GM18873 (cell line): ENCODE results near the gene TAS1R1.

ENCODE experiments used
- ATAC-seq: cut with Tn5 transposase; IDR thresholded peaks from one replicate; pipeline ENCODE4 v1.9.1; 2021; ENCODE audit warnings: mild to moderate bottlenecking, moderate library complexity, moderate number of reproducible peaks; ENCODE audit not compliant: unreplicated experiment, low FRiP score

Gene TAS1R1

DNA sequence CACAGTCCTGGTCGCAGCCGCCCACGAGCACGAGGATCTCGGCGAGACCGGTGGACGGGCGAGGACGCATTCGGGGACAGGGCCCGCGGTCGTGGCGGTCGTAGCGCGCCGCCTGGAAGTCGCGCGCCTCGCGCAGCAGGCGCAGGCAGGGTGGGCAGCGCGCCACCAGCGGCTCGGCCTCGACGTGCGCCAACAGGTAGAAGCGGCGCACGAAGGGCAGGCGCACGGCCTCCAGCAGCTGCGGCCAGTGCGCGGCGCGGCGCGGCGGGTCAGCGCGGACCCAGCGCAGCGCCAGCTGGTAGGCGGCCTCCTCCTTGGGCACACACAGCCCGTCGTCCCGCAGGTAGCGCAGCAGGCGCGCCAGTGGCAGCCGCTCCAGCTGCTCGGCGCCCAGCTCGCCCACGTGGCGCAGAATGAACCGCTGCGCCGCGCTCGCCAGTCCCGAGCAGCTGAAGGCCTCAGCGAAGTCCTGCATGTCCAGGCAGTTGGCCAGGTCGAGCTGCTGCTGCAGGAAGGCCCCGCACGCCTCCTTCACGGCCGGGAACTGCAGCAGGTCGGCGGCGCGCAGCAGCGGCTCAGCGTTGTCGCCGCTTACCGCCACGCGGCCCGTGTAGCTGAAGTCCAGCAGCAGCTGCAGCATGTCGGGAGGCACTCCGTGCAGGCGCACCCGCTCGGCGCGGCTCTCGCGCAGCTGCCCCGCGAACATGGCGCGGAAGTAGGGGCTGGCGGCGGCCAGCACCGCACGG, 47.0 kb downstream of the TAS1R1 start:
- peak; percentile 30 for ATAC-seq

DNA sequence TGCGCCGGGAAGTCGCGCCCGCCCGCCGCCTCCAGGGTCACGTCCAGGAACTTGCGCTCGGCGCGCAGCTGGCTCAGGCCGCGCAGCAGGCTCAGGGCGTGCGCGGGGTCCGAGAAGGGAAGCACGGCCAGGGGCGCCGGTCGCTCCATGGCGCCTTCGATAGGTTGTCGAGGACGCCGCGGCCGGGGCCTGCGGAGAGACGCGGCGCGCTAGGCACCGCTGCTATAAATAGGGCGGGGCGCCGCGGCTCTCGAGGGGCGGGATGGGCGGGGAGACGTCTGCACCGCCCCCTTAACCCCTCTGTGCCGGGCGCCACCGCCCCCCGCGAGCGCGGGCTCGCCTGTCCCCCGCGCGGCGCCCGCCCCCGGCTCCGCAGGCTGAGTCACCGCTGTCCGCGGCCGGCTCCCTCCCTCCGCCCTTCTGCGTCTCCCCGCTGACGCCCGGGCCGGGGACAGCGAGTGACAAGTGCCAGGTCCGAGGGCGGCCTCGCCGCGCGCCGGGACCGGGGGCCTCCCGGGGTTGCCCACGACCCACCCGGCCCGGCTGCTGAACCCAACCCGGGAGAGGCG, 47.6 kb downstream of the TAS1R1 start, which contains the start of gene KLHL21:
Gene KLHL21, minus strand, starts transcription at position 201 of the 569 bp plus-strand sequence. Its CDS starts 52 bp downstream, at position 149.
- peak; percentile 29 for ATAC-seq

DNA sequence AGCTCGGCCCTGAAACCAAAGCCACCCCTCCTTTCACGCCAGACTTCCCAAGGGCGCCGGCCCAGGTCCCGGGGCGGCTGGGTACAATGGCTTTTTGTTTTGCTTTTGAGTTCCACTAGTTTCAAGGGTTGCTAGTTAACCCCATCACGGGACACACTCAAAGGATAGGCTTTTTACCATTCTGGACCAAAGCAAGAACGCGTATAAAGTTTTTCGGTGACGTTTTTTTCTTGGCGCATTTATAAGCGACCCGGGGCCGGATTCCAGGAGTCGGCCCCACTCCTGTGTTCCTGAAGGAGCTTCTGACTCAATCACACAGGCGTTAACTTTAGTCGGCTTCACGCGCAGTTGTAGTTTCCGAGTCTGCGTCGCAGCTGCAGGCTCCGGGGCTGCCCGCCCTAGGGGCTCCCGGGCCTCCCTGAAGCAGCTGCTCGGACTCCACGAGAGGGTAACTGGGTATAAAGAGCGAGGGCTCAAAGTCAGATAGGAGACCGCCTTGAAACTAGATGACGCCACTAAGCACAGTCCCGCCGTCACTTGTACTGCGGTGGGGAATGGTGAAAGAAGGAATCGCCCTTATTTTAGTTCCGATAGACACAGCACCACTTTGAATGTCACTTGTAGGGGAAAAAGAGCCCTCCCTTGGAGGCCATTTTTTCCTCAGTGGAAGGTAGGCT, 48.3 kb downstream of the TAS1R1 start:
- no peak for ATAC-seq

DNA sequence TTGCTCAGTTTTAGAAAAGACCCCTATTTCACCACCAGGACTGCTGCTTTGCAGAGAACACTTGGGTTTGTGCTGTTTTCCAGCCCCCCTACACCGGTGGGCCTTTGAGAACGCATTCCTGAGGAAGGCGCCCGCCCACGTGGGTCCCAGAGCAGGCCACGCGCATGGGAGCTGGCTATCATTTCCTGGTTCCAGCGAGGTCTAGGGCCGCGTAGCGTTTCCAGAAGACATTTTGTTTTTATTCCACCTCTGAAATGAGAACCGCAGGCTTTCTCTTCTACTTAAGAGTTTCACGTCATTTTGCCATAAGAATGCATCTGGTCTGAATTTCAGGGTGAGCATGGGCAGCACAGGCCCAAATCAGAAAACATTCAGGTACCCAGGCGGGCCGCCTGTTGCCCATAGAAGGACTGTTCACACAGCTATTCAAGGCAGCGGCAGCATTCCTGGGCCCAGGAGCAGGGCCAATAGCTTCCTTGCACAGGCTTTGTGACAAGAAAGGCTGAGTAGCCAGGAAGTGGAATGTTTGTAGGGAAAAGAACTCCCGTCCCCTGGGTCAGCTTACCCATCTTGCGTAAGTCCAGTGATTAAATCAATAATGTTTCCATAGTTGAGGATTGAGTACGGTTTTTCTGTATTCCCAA, 48.9 kb downstream of the TAS1R1 start:
- no peak for ATAC-seq

DNA sequence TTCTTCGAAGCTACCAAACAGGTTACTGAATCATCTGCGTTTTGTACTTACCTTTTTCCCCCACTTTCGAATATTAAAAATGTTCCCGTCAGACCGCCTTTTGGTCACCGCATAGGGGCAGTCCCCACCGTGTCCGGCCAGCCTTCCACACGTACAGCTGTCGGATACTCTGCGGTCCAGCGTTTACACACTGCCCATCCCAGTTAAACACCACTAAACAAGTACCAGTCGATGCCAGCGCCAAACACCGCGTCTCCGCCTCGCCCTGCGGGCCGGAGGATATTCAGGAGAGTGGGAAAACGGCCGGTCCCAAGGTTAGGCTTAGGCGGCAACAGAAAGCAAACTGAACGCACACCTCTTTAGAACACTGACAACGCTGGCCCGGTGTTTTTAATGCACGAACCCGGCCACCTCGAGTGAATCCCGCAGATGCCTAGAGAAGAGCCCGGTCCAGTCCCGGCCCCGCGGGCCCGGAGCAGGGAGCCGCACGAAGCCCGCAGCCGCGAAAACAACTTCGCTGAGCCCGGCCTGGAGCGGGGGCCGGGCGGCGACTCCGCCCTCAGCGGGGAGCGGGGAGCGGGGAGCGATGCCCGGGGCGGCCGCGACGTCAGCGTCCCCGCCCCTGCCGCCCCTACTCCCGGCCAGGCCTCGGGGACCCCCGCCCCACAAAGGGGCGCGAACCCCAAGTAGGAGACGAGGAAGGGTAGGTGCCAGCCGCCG, 57.7 kb downstream of the TAS1R1 start:
- ATAC-seq, result peak; percentile 29

DNA sequence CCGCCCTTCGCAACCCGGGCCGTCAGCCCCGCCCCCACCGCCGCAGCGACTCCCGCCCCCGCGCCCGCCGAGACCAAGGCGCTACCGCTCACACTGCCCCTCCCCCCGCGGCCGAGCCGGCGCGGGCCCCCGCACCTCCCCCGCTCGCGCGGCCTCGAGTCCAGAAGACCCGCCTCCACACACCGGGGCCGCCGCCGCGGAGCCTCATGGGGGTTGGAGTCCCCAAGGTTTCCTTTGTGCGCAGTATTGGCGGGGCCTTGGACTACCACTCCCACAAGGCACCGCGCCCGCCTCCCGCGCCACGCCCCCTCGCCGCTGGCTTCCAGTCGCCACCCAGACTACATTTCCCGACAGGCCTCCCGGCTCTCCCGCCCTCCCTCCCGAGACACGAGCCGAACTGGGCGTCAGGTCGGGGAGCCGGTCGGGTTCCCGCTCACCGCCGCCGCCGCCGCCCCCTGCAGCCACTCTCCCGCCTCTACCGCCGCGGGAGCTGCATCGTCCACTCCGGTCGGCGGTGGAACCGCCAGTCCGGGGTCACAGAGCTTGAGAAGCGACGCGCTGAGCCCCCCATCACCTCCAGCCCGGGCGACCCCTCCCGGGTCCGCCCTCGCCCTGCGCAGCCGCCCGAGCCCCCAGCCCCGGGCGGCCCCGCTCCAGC, 58.4 kb downstream of the TAS1R1 start, which contains the start of gene PHF13:
Gene PHF13, plus strand, starts transcription at position 371 of the 658 bp plus-strand sequence. CDS start 336 bp downstream, outside the sequence.
- ATAC-seq, result peak; percentile 87

DNA sequence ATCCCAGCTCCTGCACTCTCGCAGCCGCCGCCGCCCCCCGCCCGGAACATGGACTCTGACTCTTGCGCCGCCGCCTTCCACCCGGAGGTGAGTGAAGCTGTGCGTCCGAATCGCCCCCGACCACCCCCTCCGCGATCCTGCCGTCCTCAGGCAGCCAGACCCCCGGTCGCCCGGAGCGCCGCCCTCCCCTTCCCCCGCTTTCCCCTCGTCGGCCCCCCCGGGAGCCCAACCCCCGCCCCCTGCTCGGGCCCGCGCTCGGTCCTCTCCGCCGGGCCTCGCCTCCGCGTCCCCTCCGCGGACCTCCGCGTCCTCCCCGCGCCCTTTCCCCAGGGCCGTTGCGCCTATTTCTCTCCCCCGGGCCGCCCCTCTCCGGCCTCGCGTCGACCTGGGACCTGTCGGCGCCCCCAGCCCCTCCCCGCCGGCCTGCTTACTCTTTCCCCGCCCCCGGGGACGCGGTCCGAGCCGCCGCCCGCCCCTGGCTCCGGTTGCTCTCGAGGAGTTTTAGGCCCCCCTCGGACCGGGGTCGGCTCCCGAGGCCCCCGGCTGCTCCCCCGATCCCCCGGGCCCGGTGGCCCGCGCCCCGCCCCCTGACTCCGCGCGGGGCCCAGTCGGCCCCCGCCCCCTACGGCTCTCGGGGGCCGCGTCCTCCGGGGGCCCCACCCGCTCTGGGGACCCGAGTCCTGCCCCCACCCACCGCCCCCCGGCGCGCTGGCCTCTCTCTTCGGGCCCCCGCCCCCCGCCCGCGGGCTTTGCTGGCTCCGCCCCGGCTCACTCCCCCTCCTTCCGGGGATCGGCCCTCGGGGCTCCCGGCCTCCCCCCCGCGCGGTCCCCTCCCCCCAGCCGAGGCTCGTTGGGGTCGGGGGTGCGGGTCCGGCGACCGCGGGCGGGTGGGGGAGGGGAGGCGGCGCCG, 59.2 kb downstream of the TAS1R1 start:
- ATAC-seq, result no peak

DNA sequence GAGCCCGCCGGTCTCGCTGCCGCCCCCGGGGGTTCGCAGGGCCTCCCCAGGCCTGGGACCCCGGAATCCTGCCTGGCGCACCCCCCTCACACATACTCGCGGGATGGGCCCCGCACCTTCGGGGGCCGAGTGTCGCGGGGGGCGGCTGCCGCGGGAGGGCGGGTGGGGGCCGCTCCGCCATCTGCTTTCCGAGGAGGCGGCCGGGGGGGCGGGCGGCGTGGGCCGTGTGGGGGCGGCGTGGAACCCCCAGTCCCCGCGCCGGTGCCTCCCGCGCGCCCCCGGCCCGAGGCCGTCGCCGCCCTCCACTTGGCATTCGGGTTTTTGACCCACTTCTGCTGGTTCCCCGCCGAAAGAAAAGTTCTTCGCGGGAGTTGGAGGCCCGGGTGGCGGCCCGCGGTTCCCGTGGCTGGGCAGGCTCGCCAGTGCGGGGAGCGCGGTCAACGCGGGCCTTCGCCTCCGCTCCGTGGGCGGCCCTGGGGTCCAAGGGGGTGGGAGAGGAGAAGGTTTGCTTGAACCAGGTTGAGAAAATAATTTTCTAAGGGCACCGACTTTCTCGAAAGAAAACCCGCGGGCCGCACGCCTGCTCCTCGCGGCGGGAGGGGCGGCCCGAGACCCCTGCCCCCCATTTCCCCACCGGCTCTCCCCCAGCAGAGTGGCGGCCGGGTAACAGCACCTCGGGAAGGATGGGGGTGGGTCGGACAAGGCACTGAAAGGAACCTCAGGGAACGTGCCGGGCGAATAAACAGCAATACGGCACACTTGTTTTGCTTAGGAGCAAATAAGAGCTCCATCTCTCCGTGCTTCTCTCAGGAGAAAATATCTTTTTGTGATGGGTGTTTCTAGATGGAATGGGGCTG, 60.0 kb downstream of the TAS1R1 start:
- ATAC-seq, result no peak

DNA sequence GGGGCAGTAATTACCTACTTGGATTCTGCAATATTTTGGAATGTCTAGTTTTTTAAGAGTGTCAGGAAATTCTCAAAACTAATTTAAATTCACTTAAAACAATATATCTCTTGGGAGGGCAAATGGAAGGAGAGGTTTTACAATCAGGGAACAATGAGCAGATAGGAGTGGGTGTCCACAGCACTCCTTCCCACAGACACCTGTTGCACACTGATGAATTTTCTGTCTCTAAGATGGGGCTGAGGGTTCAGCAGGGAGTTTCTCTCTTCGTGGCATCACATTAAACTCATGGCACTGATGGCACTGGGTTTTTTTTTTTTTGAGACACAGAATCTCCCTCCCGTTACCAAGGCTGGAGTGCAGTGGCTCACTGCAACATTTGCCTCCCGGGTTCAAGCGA, 63.9 kb downstream of the TAS1R1 start:
- ATAC-seq, result no peak

DNA sequence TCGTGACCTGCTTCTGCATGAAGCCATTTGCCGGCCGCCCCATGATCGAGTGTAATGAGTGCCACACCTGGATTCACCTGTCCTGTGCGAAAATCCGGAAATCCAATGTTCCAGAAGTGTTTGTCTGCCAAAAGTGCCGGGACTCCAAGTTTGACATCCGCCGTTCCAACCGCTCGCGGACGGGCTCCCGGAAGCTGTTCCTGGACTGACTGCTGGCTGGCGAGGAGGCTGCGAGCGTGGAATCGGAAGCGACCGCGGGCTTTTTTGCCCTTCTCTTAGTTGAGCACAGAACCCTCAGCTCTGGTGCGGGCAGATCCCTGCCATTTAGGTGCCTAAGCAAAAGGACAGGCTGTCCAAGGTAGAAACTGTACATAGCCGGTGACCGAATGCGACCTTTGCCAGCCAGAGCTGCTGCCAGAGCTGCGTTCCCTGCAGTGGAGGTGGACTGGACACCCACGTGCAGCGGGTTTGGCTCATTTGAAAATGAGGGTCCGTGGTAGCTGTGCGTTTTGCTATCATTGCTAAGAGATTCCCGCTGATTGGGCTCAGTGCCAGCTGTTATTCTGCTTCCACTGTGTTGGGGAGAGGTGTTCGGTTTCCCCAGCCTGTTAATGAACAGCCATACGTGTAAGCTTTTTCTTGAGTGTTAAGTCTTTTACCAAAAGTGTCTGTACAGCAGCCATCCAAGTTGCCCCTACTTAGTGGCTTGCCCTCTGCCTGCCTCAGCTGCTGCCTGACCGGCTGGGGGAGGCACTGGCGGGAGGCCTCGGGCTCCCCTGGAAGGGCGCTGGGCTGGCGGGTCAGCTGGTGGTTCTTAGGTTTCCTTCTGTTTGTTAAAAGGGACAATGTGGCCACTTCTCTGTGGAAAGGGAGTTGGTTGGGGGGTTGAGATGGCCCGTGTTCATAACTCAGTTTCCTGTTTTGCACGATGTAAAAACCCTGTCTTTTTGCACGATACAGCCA, 66.6 kb downstream of the TAS1R1 start:
- ATAC-seq, result no peak

DNA sequence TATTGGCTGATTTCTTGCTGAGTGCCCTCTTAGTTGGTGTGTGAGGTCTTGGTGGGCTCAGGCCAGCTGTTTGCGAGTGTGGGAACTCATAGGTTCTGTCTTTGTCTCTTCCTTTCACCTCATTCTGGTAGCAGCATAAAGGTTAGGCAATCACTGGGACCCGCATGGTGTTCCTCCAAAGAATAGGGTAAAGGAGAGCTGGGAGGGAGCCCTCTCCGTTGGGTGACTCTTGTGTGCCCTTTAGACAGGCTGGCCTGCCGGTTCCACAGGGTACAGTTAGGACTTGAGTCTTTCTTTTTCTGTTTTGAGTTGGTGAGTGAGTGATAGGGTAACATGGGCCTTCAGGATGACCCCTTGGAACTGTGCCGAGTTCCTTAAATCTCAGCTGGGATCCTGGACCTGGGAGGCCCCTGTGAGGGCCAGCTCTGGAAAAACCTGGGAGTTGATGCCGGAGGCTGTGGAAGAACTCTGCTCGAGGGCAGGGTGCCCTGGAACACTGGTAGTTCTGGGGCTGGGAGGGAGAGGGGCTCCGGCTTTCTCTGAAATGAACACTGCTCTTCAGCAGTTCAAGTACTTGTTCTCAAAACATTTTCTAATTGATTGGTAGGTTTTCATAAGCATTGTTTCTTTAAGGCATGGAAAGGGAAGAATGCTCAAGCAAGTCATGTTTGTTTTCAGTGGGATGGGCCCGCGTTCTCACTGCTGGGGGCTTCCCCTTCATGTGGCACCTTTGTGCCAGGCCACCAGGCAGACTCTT, 67.5 kb downstream of the TAS1R1 start:
- no peak for ATAC-seq

DNA sequence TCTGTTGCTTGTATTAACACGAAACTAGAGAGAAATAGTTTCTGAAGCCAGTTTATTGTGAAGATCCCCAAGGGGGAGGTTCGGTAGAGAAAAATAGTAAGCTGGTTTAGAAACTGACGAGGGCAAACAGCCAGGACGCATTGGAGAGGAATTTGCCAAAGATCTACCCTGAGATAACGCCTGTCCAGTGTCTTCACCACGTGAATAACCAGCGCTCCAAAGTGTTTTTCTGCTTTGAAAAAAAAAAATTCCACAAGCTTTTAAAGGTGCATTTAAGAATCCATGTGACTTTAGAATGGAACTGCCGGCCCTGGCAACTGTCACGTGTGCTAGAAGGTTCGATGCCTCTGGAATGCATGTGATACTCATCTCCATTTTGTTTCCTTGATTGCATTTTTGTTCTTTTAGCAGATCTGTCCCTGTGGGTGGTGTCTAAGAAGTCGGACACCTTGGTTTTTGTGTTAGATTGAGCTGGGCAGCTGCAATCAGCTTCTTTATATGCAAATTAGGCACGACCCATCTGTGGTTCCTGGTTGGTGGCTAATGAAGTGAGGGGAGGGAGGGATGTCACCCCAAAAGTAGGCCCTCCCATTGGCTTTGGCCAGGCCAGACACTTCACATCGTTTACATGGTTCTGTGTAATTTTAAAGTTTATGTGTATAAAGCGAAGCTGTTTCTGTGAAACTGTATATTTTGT, 68.3 kb downstream of the TAS1R1 start:
- ATAC-seq, result no peak

DNA sequence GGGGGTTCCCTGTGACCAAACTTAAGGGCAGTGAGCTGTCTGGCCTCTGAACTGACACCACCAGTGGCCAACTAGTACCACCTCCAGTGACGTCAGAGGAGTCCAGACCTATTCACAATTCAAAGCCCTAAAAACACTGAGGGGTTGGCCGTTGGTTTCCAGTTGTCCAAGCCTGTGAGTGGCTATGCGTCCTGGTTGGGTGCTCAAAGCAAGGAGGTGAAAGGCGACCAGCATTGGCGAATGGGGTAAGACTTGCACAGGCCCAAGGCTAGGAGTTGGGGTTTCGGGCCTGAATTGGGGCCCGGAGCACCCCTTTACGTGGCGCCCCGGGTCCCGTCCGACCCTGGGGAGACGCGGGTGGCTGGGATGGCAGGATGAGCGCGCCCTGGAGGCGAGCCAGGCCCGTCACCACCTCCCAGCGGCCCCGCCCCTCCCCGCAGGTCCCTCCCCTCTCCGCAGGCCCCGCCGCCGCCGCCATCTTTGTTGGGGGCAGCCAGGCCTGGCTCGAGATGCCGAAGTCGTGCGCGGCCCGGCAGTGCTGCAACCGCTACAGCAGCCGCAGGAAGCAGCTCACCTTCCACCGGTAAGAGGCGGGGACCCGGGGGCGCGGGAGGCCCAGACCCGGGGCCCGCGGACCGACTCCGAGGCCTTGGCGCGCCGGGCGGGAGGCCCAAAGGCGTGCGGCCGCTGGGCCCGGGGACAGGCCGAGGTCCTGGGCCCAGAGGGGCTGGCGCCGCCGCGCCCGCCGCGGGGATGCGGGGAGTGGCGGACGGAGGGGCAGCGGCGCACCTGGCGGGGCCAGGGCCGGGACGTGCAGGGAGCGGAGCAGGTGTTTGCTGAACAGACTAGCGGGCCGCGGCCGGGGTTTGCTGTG, 69.8 kb downstream of the TAS1R1 start, which contains the start of gene THAP3:
Gene THAP3, plus strand, starts transcription at position 159 of the 874 bp plus-strand sequence. Its CDS starts 351 bp downstream, at position 510.
- ATAC-seq, result peak; percentile 41

DNA sequence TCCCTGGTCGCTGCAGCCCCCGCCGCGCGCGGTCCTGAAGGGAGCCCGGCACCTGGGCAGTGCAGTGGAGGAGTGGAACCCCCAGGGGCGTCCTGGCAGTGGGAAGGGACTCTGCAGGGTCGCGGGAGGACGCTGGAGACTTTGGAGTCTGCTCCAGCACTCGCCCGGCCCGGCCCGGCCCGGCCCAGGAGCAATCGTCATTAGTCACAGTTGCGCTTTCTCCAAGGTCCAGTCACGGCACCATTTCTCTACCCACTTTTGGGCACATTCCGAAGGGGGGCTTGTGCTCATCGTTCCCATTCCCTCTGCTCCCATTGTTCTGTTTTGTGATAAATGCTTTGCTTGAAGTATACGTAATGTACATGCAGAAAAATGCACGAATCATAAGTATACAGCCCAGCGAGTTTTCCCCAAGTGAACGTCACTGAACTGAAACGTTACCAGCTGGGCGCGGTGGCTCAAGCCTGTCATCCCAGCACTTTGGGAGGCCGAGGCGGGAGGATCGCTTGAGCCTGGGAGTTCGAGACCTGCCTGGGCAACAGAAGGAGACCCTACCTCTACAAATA, 70.6 kb downstream of the TAS1R1 start:
- ATAC-seq, result no peak
